Activated CD8-positive, alpha-beta memory T cell treated with anti-CD3 and anti-CD28 coated beads, Interleukin-2, amount 10 ng/mL, durations not matched to agents 7 days and 5 days (primary cell): ENCODE measurements around the gene RRP1. TPM values are rescaled to one million over a fixed set of nuclear protein-coding genes. Genes with fewer than 3 reads are reported as not detected.

ENCODE experiments used
- ATAC-seq: fragments of 150-1000 bp; cut with Tn5 transposase; one replicate; pipeline ENCODE4 v1.10.0; 2021; ENCODE audit warnings: moderate library complexity
- CTCF ChIA-PET: fragments of 350-600 bp; sonication (Branson Sonifier 250); formaldehyde crosslinking; loops from one replicate; lab custom pipeline; 2021; ENCODE audit warnings: antibody characterized with exemption; lab: Charles Lee
- DNase-seq: peaks from one replicate; pipeline ENCODE4 v3.0.0-alpha.2; 2020
- H3K27ac Mint-ChIP-seq: one replicate; pipeline ENCODE4 v1.8.0; 2021; ENCODE audit warnings: mild to moderate bottlenecking, mixed read lengths
- H3K27me3 Mint-ChIP-seq: one replicate; pipeline ENCODE4 v1.8.0; 2021; ENCODE audit warnings: mixed read lengths
- H3K36me3 Mint-ChIP-seq: one replicate; pipeline ENCODE4 v1.8.0; 2021; ENCODE audit warnings: mild to moderate bottlenecking, mixed read lengths
- H3K4me1 Mint-ChIP-seq: one replicate; pipeline ENCODE4 v1.8.0; 2021; ENCODE audit warnings: mixed read lengths
- H3K4me3 Mint-ChIP-seq: one replicate; pipeline ENCODE4 v1.8.0; 2021; ENCODE audit warnings: mild to moderate bottlenecking, moderate library complexity, mixed read lengths
- H3K9me3 Mint-ChIP-seq: one replicate; pipeline ENCODE4 v1.8.0; 2022; ENCODE audit warnings: low read depth, mixed read lengths
- total RNA-seq, 2 experiments: library from RNA; stranded (reverse); gene quantifications; one replicate each; pipeline ENCODE4 v1.2.3, GENCODE V29; 2021

Gene RRP1
- total RNA-seq, 2 experiments from 2014 or later = 37.7 to 45.2 TPM

- Mint-ChIP-seq H3K4me1 (no peaks in the 10 kb centered on the region), H3K27me3 (peaks cover 32% of the 10 kb centered on the region), H3K9me3 (no peaks in the 10 kb centered on the region), H3K36me3 (no peaks in the 10 kb centered on the region), H3K4me3 (no peak overlapping the region), H3K27ac (no peak overlapping the region)
- DNase-seq (no peak), ATAC-seq (peak; percentile 51)
- CTCF ChIA-PET = interaction anchor here (0.6 to 1.8 kb wide), 6 partner anchors 9 to 149 kb away, joined by 3 to 7 read pairs (median 4); no protein-coding TSS in a partner anchor
Measured at GRCh38 chr21:43825936-43826622, 36.7 kb downstream of the RRP1 start.

GRCh38 chr21:43826623-43826974 lies 37.2 kb downstream of the RRP1 start:
- Mint-ChIP-seq H3K36me3 (no peaks in the 10 kb centered on the region), H3K4me1 (no peaks in the 10 kb centered on the region), H3K4me3 (no peak overlapping the region), H3K27me3 (peaks cover 35% of the 10 kb centered on the region), H3K27ac (no peak overlapping the region), H3K9me3 (no peaks in the 10 kb centered on the region)
- ATAC-seq = peak; percentile 23
- CTCF ChIA-PET = interaction anchor here (0.6 to 2.0 kb wide), 7 partner anchors 8 to 149 kb away, joined by 3 to 7 read pairs (median 5); no protein-coding TSS in a partner anchor
- no peak for DNase-seq

GRCh38 chr21:43827015-43827611 lies 37.7 kb downstream of the RRP1 start:
- Mint-ChIP-seq H3K36me3 (no peaks in the 10 kb centered on the region), H3K9me3 (no peaks in the 10 kb centered on the region), H3K4me1 (no peaks in the 10 kb centered on the region), H3K27me3 (peaks cover 35% of the 10 kb centered on the region), H3K27ac (no peak overlapping the region), H3K4me3 (no peak overlapping the region)
- ATAC-seq = no peak
- no peak for DNase-seq
- CTCF ChIA-PET = interaction anchor here (0.7 to 2.0 kb wide), 4 partner anchors 8 to 137 kb away, joined by 3 to 7 read pairs (median 4); no protein-coding TSS in a partner anchor

GRCh38 chr21:43829161-43829560 lies 39.8 kb downstream of the RRP1 start:
- no peak overlapping the region for H3K27ac Mint-ChIP-seq
- no peaks in the 10 kb centered on the region for H3K36me3 Mint-ChIP-seq
- H3K4me3 Mint-ChIP-seq = no peak overlapping the region
- peaks cover 50% of the 10 kb centered on the region for H3K27me3 Mint-ChIP-seq
- CTCF ChIA-PET = interaction anchor here (0.9 kb wide), 1 partner anchor 18 kb away, joined by 3 read pairs; no protein-coding TSS in a partner anchor
- peaks cover 3% of the 10 kb centered on the region for H3K4me1 Mint-ChIP-seq
- no peak for DNase-seq
- peaks cover 3% of the 10 kb centered on the region for H3K9me3 Mint-ChIP-seq
- ATAC-seq = no peak

- DNase-seq = no peak
- Mint-ChIP-seq H3K36me3 (no peaks in the 10 kb centered on the region), H3K27ac (no peak overlapping the region), H3K4me3 (no peak overlapping the region), H3K4me1 (peaks cover 7% of the 10 kb centered on the region), H3K27me3 (peaks cover 53% of the 10 kb centered on the region), H3K9me3 (peaks cover 3% of the 10 kb centered on the region)
- no peak for ATAC-seq
- CTCF ChIA-PET = no interaction called here
Measured at GRCh38 chr21:43829575-43830119, 40.3 kb downstream of the RRP1 start.

- H3K4me3 Mint-ChIP-seq = no peak overlapping the region
- CTCF ChIA-PET = no interaction called here
Measured at GRCh38 chr21:43832158-43832550, 42.8 kb downstream of the RRP1 start.

GRCh38 chr21:43832648-43833047 lies 43.3 kb downstream of the RRP1 start:
- peaks cover 75% of the 10 kb centered on the region for H3K27me3 Mint-ChIP-seq
- CTCF ChIA-PET = no interaction called here

More at GRCh38 chr21:43832158-43832550, 42.8 kb downstream of the RRP1 start:
- ATAC-seq (no peak), DNase-seq (no peak)
- Mint-ChIP-seq H3K9me3 (peaks cover 3% of the 10 kb centered on the region), H3K36me3 (no peaks in the 10 kb centered on the region), H3K4me1 (peaks cover 15% of the 10 kb centered on the region), H3K27me3 (peaks cover 70% of the 10 kb centered on the region), H3K27ac (no peak overlapping the region)

GRCh38 chr21:43834146-43834905 lies 44.9 kb downstream of the RRP1 start:
- H3K9me3 Mint-ChIP-seq = peaks cover 3% of the 10 kb centered on the region
- no peak overlapping the region for H3K4me3 Mint-ChIP-seq
- DNase-seq = no peak
- peak; percentile 27 for ATAC-seq
- no peaks in the 10 kb centered on the region for H3K36me3 Mint-ChIP-seq
- H3K27me3 Mint-ChIP-seq = peaks cover 78% of the 10 kb centered on the region
- CTCF ChIA-PET = interaction anchor here (1.1 to 1.4 kb wide), 2 partner anchors 8 to 13 kb away, joined by 4 to 7 read pairs; no protein-coding TSS in a partner anchor
- H3K4me1 Mint-ChIP-seq = peaks cover 15% of the 10 kb centered on the region
- no peak overlapping the region for H3K27ac Mint-ChIP-seq

More at GRCh38 chr21:43832648-43833047, 43.3 kb downstream of the RRP1 start:
- no peak for ATAC-seq
- H3K4me3 Mint-ChIP-seq = no peak overlapping the region
- no peak for DNase-seq
- H3K27ac Mint-ChIP-seq = no peak overlapping the region
- H3K9me3 Mint-ChIP-seq = peaks cover 3% of the 10 kb centered on the region
- H3K36me3 Mint-ChIP-seq = no peaks in the 10 kb centered on the region
- H3K4me1 Mint-ChIP-seq = peaks cover 15% of the 10 kb centered on the region

- CTCF ChIA-PET = interaction anchor here (0.8 to 1.4 kb wide), 3 partner anchors 9 to 104 kb away, joined by 3 to 7 read pairs (median 4); no protein-coding TSS in a partner anchor
- no peak overlapping the region for H3K4me3 Mint-ChIP-seq
- peaks cover 71% of the 10 kb centered on the region for H3K27me3 Mint-ChIP-seq
- no peak for ATAC-seq
- peaks cover 3% of the 10 kb centered on the region for H3K9me3 Mint-ChIP-seq
- H3K4me1 Mint-ChIP-seq = peaks cover 16% of the 10 kb centered on the region
- no peaks in the 10 kb centered on the region for H3K36me3 Mint-ChIP-seq
- no peak for DNase-seq
- H3K27ac Mint-ChIP-seq = no peak overlapping the region
Measured at GRCh38 chr21:43835050-43835449, 45.7 kb downstream of the RRP1 start.

GRCh38 chr21:43835861-43836260 lies 46.5 kb downstream of the RRP1 start:
- no peak for ATAC-seq
- no peaks in the 10 kb centered on the region for H3K36me3 Mint-ChIP-seq
- CTCF ChIA-PET = interaction anchor here (1.6 kb wide), 1 partner anchor 8 kb away, joined by 5 read pairs; no protein-coding TSS in a partner anchor

GRCh38 chr21:43836616-43837015 lies 47.2 kb downstream of the RRP1 start:
- no peak overlapping the region for H3K27ac Mint-ChIP-seq
- DNase-seq = no peak
- peaks cover 3% of the 10 kb centered on the region for H3K9me3 Mint-ChIP-seq
- H3K36me3 Mint-ChIP-seq = no peaks in the 10 kb centered on the region
- H3K27me3 Mint-ChIP-seq = peaks cover 62% of the 10 kb centered on the region
- H3K4me3 Mint-ChIP-seq = no peak overlapping the region
- CTCF ChIA-PET = interaction anchor here (1.5 to 1.6 kb wide), 2 partner anchors 9 to 102 kb away, joined by 5 read pairs; no protein-coding TSS in a partner anchor
- ATAC-seq = no peak
- H3K4me1 Mint-ChIP-seq = peaks cover 16% of the 10 kb centered on the region

More at GRCh38 chr21:43835861-43836260, 46.5 kb downstream of the RRP1 start:
- no peak for DNase-seq
- Mint-ChIP-seq H3K9me3 (peaks cover 3% of the 10 kb centered on the region), H3K4me1 (peaks cover 16% of the 10 kb centered on the region), H3K4me3 (no peak overlapping the region), H3K27ac (no peak overlapping the region), H3K27me3 (peaks cover 66% of the 10 kb centered on the region)

GRCh38 chr21:43840259-43840658 lies 50.9 kb downstream of the RRP1 start:
- H3K9me3 Mint-ChIP-seq = peaks cover 4% of the 10 kb centered on the region
- DNase-seq = no peak
- H3K4me3 Mint-ChIP-seq = no peak overlapping the region
- no peak for ATAC-seq
- no peak overlapping the region for H3K27ac Mint-ChIP-seq
- H3K36me3 Mint-ChIP-seq = peaks cover 2% of the 10 kb centered on the region
- H3K4me1 Mint-ChIP-seq = peaks cover 17% of the 10 kb centered on the region
- H3K27me3 Mint-ChIP-seq = peaks cover 38% of the 10 kb centered on the region
- CTCF ChIA-PET = interaction anchor here (1.1 to 2.0 kb wide), 2 partner anchors 11 to 30 kb away, joined by 3 to 4 read pairs; no protein-coding TSS in a partner anchor
